Measurements from ENCODE around the gene PLCL2. TPM values are rescaled to one million over a fixed set of nuclear protein-coding genes. Genes with fewer than 3 reads are reported as not detected.

The PLCL2 gene
- total RNA-seq, 1 experiment from 2014 or later = 0.92 TPM

DNA sequence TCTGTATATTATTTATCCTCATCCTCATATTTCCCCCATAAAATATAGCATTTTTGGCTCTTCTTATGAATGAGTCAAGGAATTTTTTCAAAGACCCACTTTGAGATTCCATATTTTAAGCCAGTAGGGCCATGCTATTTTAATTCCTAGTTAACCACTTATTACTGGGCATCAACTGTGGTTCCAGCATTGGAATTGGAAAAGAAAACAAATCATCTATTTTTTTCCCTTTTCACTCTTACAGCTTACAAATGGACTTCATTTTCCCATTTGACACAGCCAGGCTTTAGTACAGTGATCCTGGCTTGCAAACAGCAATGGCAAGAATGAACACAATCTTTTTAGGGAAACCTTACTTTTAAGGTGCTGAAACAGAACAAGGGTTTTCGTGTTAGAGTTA is 19.4 kb upstream of the PLCL2 start:
- Histone ChIP-seq H3K27ac (ENCODE audit: low read depth, low read length, poor library complexity, severe bottlenecking) (no peak overlapping the region), H3K9me3 (ENCODE audit: low read depth, low read length, poor library complexity, severe bottlenecking) (no peaks in the 10 kb centered on the region), H3K4me3 (ENCODE audit: low read depth, low read length, poor library complexity, severe bottlenecking) (no peak overlapping the region), H3K4me1 (ENCODE audit: insufficient read depth, low read length, poor library complexity, severe bottlenecking) (no peaks in the 10 kb centered on the region), H3K27me3 (replicated peaks; ENCODE audit: insufficient read depth, low read depth, low read length, poor library complexity) (peaks cover 10% of the 10 kb centered on the region), H3K36me3 (ENCODE audit: insufficient read depth, low read length, poor library complexity, severe bottlenecking) (no peaks in the 10 kb centered on the region)
- DNase-seq (ENCODE audit: low spot score) = no peak
- TF ChIP-seq EZH2 (IDR thresholded peaks at IDR 0.05; ENCODE audit: borderline replicate concordance, low read depth, low read length, poor library complexity, severe bottlenecking) = no peak
- TF ChIP-seq, protein P1, sequence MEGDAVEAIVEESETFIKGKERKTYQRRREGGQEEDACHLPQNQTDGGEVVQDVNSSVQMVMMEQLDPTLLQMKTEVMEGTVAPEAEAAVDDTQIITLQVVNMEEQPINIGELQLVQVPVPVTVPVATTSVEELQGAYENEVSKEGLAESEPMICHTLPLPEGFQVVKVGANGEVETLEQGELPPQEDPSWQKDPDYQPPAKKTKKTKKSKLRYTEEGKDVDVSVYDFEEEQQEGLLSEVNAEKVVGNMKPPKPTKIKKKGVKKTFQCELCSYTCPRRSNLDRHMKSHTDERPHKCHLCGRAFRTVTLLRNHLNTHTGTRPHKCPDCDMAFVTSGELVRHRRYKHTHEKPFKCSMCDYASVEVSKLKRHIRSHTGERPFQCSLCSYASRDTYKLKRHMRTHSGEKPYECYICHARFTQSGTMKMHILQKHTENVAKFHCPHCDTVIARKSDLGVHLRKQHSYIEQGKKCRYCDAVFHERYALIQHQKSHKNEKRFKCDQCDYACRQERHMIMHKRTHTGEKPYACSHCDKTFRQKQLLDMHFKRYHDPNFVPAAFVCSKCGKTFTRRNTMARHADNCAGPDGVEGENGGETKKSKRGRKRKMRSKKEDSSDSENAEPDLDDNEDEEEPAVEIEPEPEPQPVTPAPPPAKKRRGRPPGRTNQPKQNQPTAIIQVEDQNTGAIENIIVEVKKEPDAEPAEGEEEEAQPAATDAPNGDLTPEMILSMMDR (conservative IDR thresholded peaks at IDR 0.05; ENCODE audit: low read depth, low read length) = no peak
- no TSS peak for BruUV-seq (replicated peaks)
- ChIA-PET CTCF (no interaction called here), POLR2A (ENCODE audit: low non-redundant PET) (no interaction called here)
- intact Hi-C loops (cut with micrococcal nuclease; ENCODE audit: unreplicated experiment) = no loop called here

DNA sequence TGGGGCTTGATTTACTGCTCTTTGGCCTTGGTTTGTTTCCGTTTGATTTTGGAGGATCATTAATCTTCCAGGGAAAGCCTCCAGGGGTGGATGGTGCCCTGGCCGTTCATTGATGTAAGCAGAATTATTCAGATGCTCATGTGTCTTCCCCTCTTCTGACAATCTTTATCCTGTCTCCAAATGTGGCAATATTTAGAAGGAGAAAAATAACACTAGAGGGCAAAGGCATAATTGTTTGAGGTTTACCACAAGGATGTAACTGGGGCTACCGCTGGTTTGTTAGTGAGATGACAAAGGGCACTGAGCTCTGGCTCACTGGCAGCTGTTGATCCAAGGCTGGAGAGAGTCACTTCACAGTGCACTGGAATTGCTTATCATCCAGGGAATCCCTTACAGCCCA is 18.2 kb upstream of the PLCL2 start:
- intact Hi-C loops (cut with micrococcal nuclease; ENCODE audit: unreplicated experiment) = no loop called here
- Histone ChIP-seq H3K36me3 (ENCODE audit: insufficient read depth, low read length, poor library complexity, severe bottlenecking) (no peaks in the 10 kb centered on the region), H3K27me3 (replicated peaks; ENCODE audit: insufficient read depth, low read depth, low read length, poor library complexity) (peaks cover 5% of the 10 kb centered on the region), H3K27ac (ENCODE audit: low read depth, low read length, poor library complexity, severe bottlenecking) (no peak overlapping the region), H3K4me3 (ENCODE audit: low read depth, low read length, poor library complexity, severe bottlenecking) (no peak overlapping the region), H3K9me3 (ENCODE audit: low read depth, low read length, poor library complexity, severe bottlenecking) (no peaks in the 10 kb centered on the region), H3K4me1 (ENCODE audit: insufficient read depth, low read length, poor library complexity, severe bottlenecking) (no peaks in the 10 kb centered on the region)
- ChIA-PET CTCF (no interaction called here), POLR2A (ENCODE audit: low non-redundant PET) (no interaction called here)
- BruUV-seq (replicated peaks) = no TSS peak
- DNase-seq (ENCODE audit: low spot score) = no peak
- TF ChIP-seq EZH2 (IDR thresholded peaks at IDR 0.05; ENCODE audit: borderline replicate concordance, low read depth, low read length, poor library complexity, severe bottlenecking) = no peak
- TF ChIP-seq, protein P1 (conservative IDR thresholded peaks at IDR 0.05; ENCODE audit: low read depth, low read length) = no peak

DNA sequence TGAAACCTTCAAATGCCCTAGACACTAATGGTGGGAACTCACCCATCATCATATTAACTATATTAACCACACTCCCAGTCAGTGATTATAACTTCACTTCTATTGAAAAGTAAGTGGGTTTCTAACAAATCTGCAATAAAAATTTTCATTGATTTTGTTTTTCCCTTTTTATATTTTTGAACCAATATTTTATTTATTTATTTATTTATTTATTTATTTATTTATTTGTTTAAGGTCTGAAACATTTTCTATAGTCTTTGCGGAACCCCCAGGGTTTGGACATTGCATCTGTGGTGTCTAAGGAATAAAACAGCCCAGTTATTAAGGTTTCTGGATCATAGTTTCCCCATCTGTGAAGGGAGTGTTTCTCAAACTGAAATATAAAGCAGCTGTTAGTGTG is 16.2 kb upstream of the PLCL2 start:
- ChIA-PET CTCF (no interaction called here), POLR2A (ENCODE audit: low non-redundant PET) (no interaction called here)
- Histone ChIP-seq H3K27me3 (replicated peaks; ENCODE audit: insufficient read depth, low read depth, low read length, poor library complexity) (peaks cover 5% of the 10 kb centered on the region), H3K36me3 (ENCODE audit: insufficient read depth, low read length, poor library complexity, severe bottlenecking) (no peaks in the 10 kb centered on the region), H3K4me1 (ENCODE audit: insufficient read depth, low read length, poor library complexity, severe bottlenecking) (no peaks in the 10 kb centered on the region), H3K4me3 (ENCODE audit: low read depth, low read length, poor library complexity, severe bottlenecking) (no peak overlapping the region), H3K27ac (ENCODE audit: low read depth, low read length, poor library complexity, severe bottlenecking) (no peak overlapping the region), H3K9me3 (ENCODE audit: low read depth, low read length, poor library complexity, severe bottlenecking) (no peaks in the 10 kb centered on the region)
- TF ChIP-seq, protein P1 (conservative IDR thresholded peaks at IDR 0.05; ENCODE audit: low read depth, low read length) = no peak
- TF ChIP-seq EZH2 (IDR thresholded peaks at IDR 0.05; ENCODE audit: borderline replicate concordance, low read depth, low read length, poor library complexity, severe bottlenecking) = no peak
- intact Hi-C loops (cut with micrococcal nuclease; ENCODE audit: unreplicated experiment) = no loop called here
- BruUV-seq (replicated peaks) = no TSS peak
- DNase-seq (ENCODE audit: low spot score) = no peak
